HG03045 (cell line): ENCODE measurements around the gene FGF22.
"Not testable (repeated sequence)": the region's sequence is repeated elsewhere in the genome, so short reads cannot be mapped to it uniquely, and the experiment has no call there.

ENCODE experiments used
- ATAC-seq: cut with Tn5 transposase; IDR thresholded peaks from one replicate; pipeline ENCODE4 v1.9.1; 2021; ENCODE audit warnings: mild to moderate bottlenecking, moderate library complexity; ENCODE audit not compliant: unreplicated experiment

FGF22 gene

GRCh38 chr19:639253-640160 lies at the start of gene FGF22:
TSS of gene FGF22 (plus strand) at chr19:639879. CDS start at chr19:639926, 47 bp downstream.
- ATAC-seq: peak; percentile 57

GRCh38 chr19:590396-590745 lies 49.3 kb upstream of the FGF22 start:
- ATAC-seq: no peak

- ATAC-seq: no peak
Measured at GRCh38 chr19:590750-591098, 49.0 kb upstream of the FGF22 start.

GRCh38 chr19:591099-591958 lies 48.4 kb upstream of the FGF22 start:
- no peak for ATAC-seq

- ATAC-seq: no peak
Measured at GRCh38 chr19:592101-592500, 47.6 kb upstream of the FGF22 start.

- ATAC-seq: no peak
Measured at GRCh38 chr19:593055-593454, 46.6 kb upstream of the FGF22 start.

GRCh38 chr19:593505-593904 lies 46.2 kb upstream of the FGF22 start:
- no peak for ATAC-seq

- no peak for ATAC-seq
Measured at GRCh38 chr19:594265-594870, 45.3 kb upstream of the FGF22 start.

GRCh38 chr19:595326-596262 lies 44.1 kb upstream of the FGF22 start:
- no peak for ATAC-seq

- no peak for ATAC-seq
Measured at GRCh38 chr19:596263-596655, 43.4 kb upstream of the FGF22 start.

- no peak for ATAC-seq
Measured at GRCh38 chr19:597406-598315, 42.0 kb upstream of the FGF22 start.

GRCh38 chr19:601310-601709 lies 38.4 kb upstream of the FGF22 start:
- no peak for ATAC-seq

- no peak for ATAC-seq
Measured at GRCh38 chr19:601790-602189, 37.9 kb upstream of the FGF22 start.

GRCh38 chr19:602391-603301 lies 37.0 kb upstream of the FGF22 start:
- ATAC-seq: no peak

GRCh38 chr19:603302-603639 lies 36.4 kb upstream of the FGF22 start:
- ATAC-seq: not testable (repeated sequence)

- ATAC-seq: not testable (repeated sequence)
Measured at GRCh38 chr19:603779-604178, 35.9 kb upstream of the FGF22 start.

GRCh38 chr19:604355-604754 lies 35.3 kb upstream of the FGF22 start:
- ATAC-seq: no peak
